Vagina (tissue), 2 donors: ENCODE results near the gene ARPC1B.

Experiments
- POLR2A ChIP-seq, 2 donors: fragments of 450-650 bp; IDR thresholded peaks; one replicate each; pipeline ENCODE4 v1.6.1; 2017; ENCODE audit warnings: antibody characterized with exemption in 2 of 2, mild to moderate bottlenecking in 2 of 2, moderate library complexity in 2 of 2
- POLR2AphosphoS5 ChIP-seq, 2 donors: sonication (generic); formaldehyde crosslinking; IDR thresholded peaks; one replicate each; pipeline ENCODE4 v1.9.0; 2017; ENCODE audit warnings: antibody characterized with exemption in 2 of 2, mild to moderate bottlenecking in 2 of 2, low read depth in 1 of 2; ENCODE audit not compliant: insufficient read depth in 1 of 2

GRCh38 chr7:99399597-99399996 lies 25.1 kb downstream of the ARPC1B start:
- TF ChIP-seq POLR2AphosphoS5 (IDR thresholded peaks at IDR 0.05; ENCODE audit: insufficient read depth in 1 of 2, low read depth in 1 of 2) (no peak), POLR2A (IDR thresholded peaks at IDR 0.05) (no peak)
